GM18909 (cell line): ENCODE data around the gene RNASE4.

ENCODE experiments used
- ATAC-seq: cut with Tn5 transposase; IDR thresholded peaks from one replicate; pipeline ENCODE4 v1.9.1; 2021; ENCODE audit warnings: mild to moderate bottlenecking; ENCODE audit not compliant: unreplicated experiment, poor library complexity

RNASE4 gene

DNA sequence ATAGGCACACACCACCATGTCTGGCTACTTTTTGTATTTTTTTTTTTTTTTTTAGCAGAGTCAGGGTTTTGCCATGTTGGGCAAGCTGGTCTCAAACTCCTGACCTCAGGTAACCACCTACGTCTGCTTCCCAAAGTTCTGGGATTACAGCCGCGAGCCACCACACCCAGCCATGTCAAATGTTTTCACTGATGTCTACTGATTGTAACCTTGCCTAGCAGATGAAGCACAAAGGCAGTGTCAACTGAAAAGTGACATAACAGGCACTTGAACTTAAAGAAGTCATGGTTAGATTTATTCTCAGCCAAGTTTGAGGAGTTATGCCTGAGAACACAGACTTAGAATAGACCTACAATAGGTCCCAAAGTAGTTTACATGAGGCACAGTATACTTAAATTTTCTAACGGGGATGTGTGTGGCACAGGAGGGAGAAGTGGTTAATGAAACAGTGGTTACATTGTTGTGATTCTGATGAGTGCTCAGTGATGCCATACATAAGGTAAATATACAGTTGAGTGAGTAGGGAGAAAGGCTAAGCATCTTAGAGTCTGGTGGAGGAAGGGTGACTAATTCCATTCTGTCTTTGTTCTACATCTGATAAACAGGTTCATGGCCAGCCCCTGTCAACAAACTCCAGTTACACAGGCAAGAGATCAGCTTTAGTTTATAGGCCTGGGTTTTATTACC, 12.6 kb upstream of the RNASE4 start:
- peak; percentile 31 for ATAC-seq

DNA sequence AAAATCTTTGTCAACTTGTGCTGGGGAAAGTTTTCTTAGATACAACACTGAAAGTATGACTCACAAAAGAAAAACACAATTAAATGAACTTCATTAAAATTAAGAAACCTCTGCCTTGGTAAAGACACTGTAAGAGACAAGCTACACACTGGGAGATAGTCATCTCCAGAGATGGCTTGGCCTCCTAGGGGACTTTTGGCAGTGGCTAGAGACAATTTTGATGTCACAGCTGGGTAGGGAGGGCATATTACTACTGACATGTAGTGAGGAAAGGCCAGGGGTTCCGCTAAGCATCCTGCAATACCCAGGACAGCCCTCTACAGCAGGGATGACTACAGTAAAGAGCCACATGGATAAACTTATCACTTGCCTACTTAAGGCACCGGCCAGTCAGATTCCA, 8.7 kb upstream of the RNASE4 start:
- no peak for ATAC-seq

DNA sequence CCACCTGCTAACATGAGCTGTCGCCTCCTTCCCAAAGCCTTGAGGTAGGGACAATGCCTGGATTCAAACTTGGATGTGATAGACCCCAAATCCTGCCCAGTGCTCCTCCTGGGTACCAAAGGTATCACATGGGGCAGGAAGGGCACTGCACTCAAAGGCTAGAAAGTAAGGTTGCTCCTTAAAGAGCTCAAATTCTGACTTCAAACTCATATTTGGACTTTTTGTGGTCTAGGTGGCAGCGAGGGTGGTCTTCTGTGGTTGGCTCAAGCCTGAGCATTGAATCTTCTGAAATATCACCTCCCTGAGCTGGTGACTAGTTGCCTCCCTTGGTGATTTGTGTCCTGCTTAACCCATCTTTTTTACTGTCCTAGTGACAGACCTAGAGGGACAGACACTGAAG, 8.3 kb upstream of the RNASE4 start:
- no peak for ATAC-seq

DNA sequence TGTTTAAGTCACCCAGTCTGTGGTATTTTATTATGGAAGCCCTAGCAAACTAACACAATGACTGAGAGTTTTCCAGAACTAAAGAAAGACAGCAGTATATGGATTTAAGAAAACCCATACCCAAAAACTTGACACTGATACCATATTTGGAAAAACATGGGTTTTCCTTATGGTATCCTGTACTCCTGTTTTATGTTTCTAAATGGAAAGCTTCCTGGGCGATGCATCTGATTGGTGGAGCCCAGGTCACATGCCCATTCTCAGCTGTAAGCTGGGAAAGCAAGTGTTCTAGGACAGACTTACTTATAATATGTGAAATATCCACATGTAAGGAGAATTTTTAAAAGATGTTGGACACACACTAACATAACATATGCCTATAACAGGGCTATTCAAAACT, 4.5 kb upstream of the RNASE4 start:
- no peak for ATAC-seq

DNA sequence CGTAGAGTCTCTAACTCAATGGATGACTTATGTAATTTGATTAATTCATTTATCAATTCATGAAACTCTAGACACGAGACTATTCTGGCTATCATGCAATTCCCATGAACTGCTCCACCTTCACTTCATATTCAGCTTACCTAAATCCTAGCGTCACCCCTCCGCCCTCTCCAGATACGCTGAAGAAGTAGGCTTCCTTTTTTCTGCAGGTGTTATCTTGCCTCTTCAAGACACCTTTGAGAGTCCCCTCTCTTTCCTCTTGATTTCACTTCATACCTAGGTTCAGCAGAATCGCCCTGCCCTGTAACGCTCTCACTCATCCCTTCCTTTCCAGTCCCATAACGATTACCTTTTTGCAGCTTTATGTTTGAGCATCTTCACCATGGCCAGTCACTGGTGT, 4.0 kb upstream of the RNASE4 start:
- no peak for ATAC-seq

DNA sequence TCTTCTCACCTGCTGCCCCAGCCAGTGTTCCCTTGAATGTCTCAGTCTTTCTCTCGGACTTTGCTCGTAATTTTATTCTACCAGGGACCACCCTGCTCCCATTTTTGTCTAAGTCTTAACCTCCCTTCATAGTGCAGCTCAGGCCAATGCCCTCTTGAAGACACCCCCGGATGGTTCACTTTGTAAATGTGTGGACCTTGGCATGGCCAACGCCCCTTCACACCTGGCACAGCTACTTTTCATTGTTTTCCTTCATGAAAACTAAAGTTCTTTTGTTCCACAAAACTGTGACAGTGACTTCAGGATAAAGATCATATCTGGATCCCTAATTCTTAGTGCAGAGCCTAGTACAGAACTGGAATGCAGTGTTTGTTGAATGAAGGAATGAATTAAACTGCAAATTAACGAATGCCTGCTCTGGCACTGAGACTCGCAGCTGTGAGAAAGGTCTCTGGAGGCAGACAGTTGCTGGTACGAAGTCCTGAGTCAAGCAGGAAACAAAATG, 3.5 kb upstream of the RNASE4 start:
- ATAC-seq = peak; percentile 35

DNA sequence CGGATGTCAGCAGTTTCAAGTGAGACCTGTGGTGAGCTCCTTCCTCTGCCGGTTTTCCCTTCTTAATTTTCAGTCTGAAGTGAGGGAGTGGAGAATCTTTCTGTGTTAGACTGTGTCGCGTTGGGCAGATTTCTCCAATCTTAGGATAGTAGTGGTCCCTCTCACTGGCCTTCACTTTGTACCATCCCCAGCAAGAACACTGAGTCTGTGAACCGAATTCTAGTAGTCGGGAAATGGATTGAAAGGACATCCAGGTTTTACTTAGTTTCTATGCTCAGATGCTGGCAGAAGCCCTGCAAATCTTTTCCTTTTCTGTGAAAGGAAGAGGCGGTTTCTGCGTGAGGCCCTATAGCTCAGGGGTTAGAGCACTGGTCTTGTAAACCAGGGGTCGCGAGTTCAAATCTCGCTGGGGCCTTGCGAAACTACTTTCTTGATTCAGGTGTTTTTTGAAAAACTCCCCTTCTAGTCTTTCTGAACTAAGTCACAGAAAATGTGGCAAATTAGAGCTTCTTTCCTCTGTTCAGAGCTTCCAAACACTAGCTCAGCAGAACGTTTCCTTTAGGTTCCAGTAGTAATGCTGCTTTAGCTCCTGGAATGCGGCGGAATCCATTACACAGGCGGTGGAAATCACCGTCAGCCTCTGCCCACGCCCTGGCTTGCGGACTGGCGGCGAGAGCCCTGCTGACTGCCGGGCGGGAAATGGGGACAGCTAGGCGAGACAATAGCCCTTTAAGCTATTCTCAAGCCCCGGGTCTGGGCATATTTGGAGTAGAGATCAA, 2.8 kb upstream of the RNASE4 start:
- ATAC-seq = peak; percentile 32

DNA sequence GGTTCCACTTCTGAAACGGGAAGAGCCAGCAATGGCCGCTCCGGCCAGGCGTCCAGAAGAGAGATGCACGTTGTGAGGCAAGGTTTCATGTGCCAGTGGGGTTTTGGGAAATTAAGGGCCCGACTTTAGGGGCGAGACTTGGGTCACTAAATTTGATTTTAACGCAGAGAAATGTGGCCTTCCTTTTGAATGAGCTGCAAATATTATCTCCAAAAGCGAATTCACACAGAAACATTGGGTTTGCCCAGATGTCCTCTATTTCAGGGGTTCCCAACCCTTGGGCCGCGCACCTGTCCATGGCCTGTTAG, 2.3 kb upstream of the RNASE4 start:
- no peak for ATAC-seq

DNA sequence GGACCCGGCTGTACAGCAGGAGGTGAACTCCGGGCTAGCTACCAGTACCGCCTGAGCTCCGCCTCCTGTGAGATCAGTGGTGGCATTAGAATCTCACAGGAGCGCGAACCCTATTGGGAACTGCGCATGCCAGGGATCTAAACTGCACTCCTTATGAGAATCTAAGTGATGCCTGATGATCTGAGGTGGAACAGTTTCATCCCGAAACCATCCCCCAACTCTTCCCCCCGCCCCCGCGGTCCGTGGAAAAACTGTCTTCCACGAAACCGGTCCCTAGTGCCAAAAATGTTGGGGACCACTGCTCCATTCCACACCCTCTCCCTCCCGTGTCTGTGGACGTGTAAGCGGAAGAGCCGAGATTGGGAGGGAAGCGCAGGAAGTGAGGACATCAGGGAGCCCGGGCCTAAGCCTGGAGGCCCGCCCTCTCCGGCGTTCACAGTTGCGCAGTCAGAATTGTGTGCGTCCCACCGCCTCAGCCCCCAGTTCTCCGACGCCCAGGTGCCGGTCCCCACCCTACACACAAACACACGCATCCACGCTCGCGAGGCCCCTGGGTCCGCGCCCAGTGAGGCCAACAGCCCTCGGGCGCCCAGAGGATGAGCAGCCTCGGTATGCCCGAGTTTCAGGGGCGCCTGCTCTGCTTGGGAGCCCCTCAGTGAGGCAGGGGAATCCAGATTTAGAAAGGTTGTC, 1.8 kb upstream of the RNASE4 start:
- peak; percentile 47 for ATAC-seq

DNA sequence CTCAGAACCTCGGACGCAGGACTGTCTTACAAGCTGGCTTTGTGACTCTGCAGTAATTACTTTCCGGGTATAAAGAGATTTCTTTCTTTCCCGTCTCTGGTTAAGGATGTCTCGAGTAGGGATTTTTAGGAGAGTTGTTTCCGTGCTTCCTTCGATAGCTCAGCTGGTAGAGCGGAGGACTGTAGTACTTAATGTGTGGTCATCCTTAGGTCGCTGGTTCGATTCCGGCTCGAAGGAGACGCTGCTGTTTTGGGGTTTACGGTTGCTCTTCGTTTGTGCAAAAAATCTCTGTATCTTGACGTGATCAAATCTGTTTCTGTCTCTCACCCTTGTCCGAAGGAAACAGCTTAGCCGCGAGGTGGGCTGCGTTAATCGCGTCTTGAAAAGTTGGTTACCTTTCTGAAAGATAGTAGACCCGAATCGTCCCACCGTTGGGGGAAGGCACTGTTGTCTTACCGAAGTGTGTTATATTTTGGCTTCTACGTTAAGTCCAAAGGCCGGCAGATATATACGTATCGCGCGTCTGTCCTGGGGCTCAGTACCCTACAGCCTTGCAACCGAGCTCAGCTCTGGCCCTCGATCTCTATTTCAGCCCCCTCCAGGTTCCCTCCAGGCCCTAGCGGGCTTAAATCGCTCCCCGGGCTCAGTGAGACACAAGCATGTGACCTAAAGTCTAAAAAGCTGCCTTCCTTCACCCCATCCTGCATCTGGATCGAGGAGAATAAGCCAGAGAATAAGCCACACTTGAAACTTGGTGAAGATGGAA, 1.1 kb upstream of the RNASE4 start:
- ATAC-seq = peak; percentile 30

DNA sequence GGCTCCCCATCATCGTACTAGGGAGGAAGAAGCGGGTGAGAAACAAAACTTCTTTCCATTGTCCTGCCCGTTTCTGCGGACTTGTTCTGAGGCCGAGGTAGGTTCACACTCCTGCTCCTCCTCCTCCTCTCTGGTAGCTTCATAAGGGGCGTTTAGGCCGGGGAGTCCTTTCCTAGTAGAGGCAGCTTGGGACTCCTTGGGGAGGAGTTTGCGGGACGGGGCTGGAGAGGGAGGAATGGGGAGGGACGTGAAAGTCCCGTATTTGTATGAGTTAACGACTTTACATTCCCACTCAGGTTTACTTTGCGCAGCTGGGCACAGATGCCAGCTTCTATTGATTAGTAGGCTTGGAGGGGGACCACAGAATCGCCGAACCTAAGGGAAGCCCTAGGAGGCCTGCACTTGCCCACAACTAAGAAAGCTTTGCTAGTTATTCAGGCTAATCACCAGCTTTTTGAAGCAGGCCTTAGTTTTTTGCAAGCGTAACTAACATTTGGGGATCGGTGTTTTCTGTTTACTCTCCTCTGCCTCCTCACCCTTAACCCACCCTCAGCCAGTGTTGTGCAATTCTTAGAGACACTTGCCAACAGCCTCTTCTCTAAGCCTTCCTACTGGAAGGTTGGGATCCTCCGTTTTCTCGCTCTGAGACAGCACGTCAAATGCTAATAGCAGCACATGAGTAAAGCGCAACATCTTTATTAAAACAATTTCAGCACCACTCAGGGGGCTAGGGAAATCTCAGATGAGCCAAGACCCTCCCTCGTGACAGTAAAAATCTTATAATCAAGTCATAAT, 499 bp downstream of the RNASE4 start:
- ATAC-seq = no peak

DNA sequence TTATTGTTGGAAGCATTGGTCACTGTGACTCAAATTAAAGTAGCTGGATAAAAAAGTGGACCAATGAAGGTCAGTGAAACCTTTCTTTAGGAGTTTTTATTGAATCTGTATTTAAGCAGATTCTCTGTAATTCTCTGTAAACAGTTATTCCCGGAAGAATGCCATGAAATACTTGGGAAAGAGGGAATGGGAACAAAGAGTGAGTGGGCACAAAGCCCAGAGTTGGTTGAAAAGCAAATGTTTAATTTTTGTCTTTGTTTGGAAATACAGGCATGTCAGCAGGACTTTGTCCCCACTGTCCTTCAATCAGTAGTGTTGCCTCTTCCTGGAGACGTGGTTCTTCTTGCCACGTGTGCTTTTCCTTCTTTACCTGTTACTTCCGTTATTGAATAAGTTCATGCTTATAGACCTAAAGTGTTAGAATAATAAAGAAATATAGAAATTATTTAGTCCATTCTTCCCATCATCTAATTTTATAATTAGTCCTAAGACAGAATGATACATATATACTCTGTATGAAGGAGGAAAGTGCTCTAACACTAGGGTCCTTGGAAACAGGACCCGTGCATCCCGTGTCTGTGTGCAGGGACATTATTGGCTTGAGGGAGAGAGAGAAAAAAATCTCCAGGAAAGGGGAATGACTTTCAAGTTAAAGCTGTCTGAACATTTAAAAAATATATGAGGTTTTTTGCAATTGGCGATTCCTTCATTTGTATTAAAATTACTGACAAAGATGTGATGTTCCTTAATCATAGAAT, 2.2 kb downstream of the RNASE4 start:
- no peak for ATAC-seq

DNA sequence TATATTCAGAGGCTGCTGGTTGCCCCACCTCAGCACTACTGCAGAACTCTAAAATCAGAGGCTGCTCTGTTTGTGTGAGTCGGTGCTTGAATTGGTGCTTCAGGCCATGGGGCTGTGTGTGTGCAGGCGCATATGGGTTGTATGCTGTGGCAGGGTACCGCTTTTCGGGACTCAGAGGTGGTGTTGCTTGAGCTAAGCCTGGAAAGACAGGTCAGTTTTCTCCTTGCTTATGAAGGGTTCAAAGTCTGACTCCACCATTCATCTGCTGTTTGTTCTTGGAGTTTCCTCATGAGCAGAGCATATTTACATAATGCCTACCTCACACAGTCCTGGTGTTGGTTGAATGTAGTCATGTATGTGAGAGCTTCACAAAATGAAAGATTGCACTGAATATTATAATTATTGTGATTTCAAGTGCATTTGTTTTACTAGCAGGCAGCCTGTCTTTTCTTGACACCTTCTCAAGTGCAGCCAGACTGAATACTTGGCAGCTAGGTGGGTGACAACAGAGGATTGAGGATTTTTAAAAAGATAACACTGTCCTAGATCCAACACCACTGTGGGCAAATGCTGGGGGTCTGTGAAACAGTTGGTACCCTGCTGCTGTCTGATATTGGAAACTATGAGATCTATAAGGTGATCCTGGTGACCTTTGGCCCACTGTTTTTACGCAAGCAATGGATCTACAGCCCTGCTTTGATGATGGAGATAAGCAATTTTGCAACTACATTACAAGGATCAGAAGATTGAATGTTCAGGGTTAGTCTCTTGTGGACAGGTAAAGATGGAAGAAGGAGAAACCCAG, 3.2 kb downstream of the RNASE4 start:
- no peak for ATAC-seq

DNA sequence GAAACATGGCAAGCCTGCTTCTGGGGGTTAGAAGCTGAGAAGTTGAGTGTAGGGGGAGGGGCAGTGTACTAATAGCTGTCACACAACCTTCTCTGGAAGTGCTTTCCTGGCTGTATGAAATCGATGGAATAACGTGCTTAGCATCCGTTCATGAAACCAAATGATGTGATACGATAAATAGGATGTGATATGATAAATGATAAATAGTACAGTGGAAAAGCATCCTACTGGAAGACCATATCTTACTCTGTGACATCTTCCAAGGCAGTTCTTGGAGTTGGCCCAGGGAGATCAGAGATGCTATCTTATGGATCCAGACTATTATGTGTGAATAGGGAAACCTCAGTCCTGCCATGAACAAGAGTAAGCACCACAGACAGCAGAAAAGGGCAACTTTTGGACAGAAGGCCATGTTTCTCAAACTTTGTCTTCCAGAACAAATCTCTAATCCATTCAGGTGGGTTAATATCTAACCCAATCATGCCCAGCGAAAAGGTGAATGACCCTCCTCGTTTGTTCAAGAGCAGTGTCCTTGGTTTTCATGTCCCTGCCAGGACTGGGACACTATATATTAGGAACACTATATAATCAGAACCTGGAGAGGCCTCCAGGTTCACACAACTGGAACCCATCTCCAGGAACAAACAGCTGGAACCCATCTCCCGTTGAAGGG, 3.9 kb downstream of the RNASE4 start, which contains the start of gene ANG:
TSS of gene ANG (plus strand) at position 598 of the 673 bp plus-strand sequence. CDS start 4,801 bp downstream, outside the sequence.
- ATAC-seq = no peak

DNA sequence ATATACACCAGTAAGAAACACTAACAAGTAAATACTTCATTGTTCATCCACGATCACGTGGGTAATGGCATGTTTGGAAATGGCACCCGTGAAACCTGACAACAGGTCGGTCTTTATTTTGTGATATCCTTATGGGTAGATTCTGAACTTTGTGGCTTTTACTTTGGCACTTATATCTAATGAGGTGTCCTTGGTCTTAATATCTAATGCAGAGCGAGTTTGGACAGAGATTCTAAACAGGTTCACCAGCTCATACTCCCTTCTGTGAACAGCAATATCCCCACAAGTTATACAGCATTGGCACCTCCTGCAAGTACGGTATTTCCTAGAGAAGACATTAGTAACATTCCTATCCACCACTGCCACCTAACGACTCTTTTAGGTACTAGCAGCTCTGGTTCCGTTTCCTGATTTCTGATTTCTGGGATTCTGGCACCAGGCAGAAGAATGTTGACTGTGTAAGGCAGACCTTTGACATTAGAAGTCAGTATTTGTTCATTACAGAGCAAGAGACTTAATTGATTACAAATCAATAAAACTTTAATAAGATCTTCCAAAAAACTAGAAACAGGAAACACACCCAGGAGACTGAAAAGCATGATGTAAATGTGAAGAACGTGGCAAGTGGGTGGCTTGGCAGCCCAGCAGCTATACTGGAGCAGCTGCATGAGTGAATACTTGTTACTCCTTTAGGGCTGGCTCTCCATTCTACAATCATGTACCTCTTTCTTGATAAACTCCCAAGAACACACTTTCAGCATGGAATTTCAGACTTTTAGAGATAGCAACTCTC, 6.7 kb downstream of the RNASE4 start:
- peak; percentile 85 for ATAC-seq

DNA sequence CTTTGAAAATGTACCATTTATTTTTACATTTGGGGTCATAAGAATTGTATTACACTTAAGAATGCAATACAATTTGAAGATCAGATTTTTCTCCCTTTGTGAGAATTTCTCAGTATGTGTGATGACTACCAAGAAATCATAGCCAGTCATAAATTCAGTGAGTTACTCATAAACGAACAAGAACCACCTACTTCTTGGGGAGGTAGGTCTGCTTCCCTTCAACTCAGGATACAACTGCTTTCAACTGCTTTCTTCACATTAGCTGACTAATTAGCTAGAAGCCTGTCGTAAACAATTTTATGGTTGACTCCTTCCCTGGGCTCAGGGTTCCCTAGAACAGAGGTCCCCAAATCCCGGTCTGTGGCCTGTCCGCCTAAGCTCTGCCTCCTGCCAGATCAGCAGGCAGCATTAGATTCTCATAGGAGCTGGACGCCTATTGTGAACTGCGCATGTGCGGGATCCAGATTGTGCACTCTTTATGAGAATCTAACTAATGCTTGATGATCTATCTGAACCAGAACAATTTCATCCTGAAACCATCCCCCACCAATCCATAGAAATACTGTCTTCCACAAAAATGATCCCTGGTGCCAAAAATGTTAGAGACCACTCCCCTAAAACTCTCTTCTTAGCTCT, 7.9 kb downstream of the RNASE4 start:
- no peak for ATAC-seq
